Smooth muscle cell (in vitro differentiated cells): Measurements from ENCODE around the gene DGKD. TPM values are rescaled to one million over a fixed set of nuclear protein-coding genes. Genes with fewer than 3 reads are reported as not detected.

Experiments used
- DNase-seq: peaks from one replicate; lab custom pipeline; 2025; ENCODE audit not compliant: unreplicated experiment; lab: John Stamatoyannopoulos, UW
- H2AFZ ChIP-seq: fragments of 200-600 bp; sonication (generic); 2 replicates; pipeline ENCODE4 v1.6.0; 2016; ENCODE audit warnings: antibody characterized with exemption, low read depth, mild to moderate bottlenecking
- H3F3A ChIP-seq: fragments of 200-600 bp; sonication (generic); 2 replicates; pipeline ENCODE4 v1.6.0; 2017; ENCODE audit warnings: antibody characterized with exemption, low read depth
- H3K27ac ChIP-seq: fragments of 200-600 bp; sonication (generic); 2 replicates; pipeline ENCODE4 v1.5.1; 2016; ENCODE audit warnings: low read depth, mild to moderate bottlenecking
- H3K27me3 ChIP-seq: fragments of 200-600 bp; sonication (generic); 2 replicates; pipeline ENCODE4 v1.6.1; 2016; ENCODE audit warnings: low read depth, mild to moderate bottlenecking
- H3K36me3 ChIP-seq: fragments of 200-600 bp; sonication (generic); 2 replicates; pipeline ENCODE4 v1.5.1; 2016; ENCODE audit warnings: low read depth
- H3K4me1 ChIP-seq: fragments of 200-600 bp; sonication (generic); 2 replicates; pipeline ENCODE4 v1.5.1; 2016; ENCODE audit warnings: low read depth
- H3K4me2 ChIP-seq: fragments of 200-600 bp; sonication (generic); 2 replicates; pipeline ENCODE4 v1.6.0; 2016; ENCODE audit warnings: mild to moderate bottlenecking
- H3K4me3 ChIP-seq: fragments of 200-600 bp; sonication (generic); 2 replicates; pipeline ENCODE4 v1.5.1; 2016; ENCODE audit warnings: mild to moderate bottlenecking
- H3K79me2 ChIP-seq: fragments of 200-600 bp; sonication (generic); 2 replicates; pipeline ENCODE4 v1.6.0; 2016; ENCODE audit warnings: low read depth, mild to moderate bottlenecking
- H3K9ac ChIP-seq: fragments of 200-600 bp; sonication (generic); 2 replicates; pipeline ENCODE4 v1.6.0; 2016; ENCODE audit warnings: low read depth
- H3K9me3 ChIP-seq: fragments of 200-600 bp; sonication (generic); replicated peaks from 2 replicates; pipeline ENCODE4 v1.5.1; 2016; ENCODE audit warnings: low read depth
- H4K20me1 ChIP-seq: fragments of 200-600 bp; sonication (generic); 2 replicates; pipeline ENCODE4 v1.6.0; 2016; ENCODE audit warnings: low read depth
- CTCF ChIP-seq: fragments of 200-600 bp; sonication (generic); IDR thresholded peaks from 2 replicates; pipeline ENCODE4 v1.5.1; 2017; ENCODE audit warnings: borderline replicate concordance, mild to moderate bottlenecking, antibody characterized with exemption; ENCODE audit not compliant: insufficient read depth, poor library complexity, severe bottlenecking
- whole genome bisulfite sequencing: methylation state at CpG from one replicate; pipeline ENCODE4 v1.1.7; 2016; ENCODE audit warnings: low lambda C conversion rate; 5-methylcytosine and 5-hydroxymethylcytosine counted together
- polyA plus RNA-seq: library from polyadenylated mRNA; unstranded; fragments of >200 nt; fragmentation: Nextera tagmentation; extraction: Ambion mirVana; gene quantifications from 2 replicates; pipeline ENCODE4 v1.2.1, GENCODE V29; 2016
- total RNA-seq: library from RNA; depleted of rRNA; stranded (reverse); fragments of >200 nt; gene quantifications from 2 replicates; pipeline ENCODE4 v1.2.3, GENCODE V29; 2014

Gene DGKD
- total and polyA plus RNA-seq, 2 experiments from 2014 or later: 12.2 to 14.2 TPM

- no peaks in the 10 kb centered on the region for H3K36me3 ChIP-seq
- WGBS: 4% methylated on average over 4 of the region's 4 CpGs
- no peak overlapping the region for H2AFZ ChIP-seq
- H3K27ac ChIP-seq: peak overlapping the region; percentile 86
- no peaks in the 10 kb centered on the region for H3K27me3 ChIP-seq
- peak overlapping the region; percentile 75 for H3K4me2 ChIP-seq
- peaks cover 4% of the 10 kb centered on the region for H3K4me1 ChIP-seq
- peak overlapping the region; percentile 8 for H3K4me3 ChIP-seq
- TF ChIP-seq CTCF: no peak
- DNase-seq: no peak
- H3K9me3 ChIP-seq: no peaks in the 10 kb centered on the region
- peak overlapping the region; percentile 8 for H3K9ac ChIP-seq
- peaks cover 40% of the 10 kb centered on the region for H3F3A ChIP-seq
- H3K79me2 ChIP-seq: peaks cover 47% of the 10 kb centered on the region
- H4K20me1 ChIP-seq: peaks cover 31% of the 10 kb centered on the region
Observed at GRCh38 chr2:233360771-233361176, 6.5 kb downstream of the DGKD start.

GRCh38 chr2:233361297-233361696 is 7.0 kb downstream of the DGKD start:
- no peak for TF ChIP-seq CTCF
- Histone ChIP-seq H4K20me1 (peaks cover 25% of the 10 kb centered on the region), H3K36me3 (no peaks in the 10 kb centered on the region), H3K9ac (peak overlapping the region; percentile 8), H3K4me2 (peak overlapping the region; percentile 75), H3K9me3 (no peaks in the 10 kb centered on the region), H3K4me1 (no peaks in the 10 kb centered on the region), H2AFZ (no peak overlapping the region), H3K79me2 (peaks cover 50% of the 10 kb centered on the region), H3K27me3 (no peaks in the 10 kb centered on the region), H3K27ac (peak overlapping the region; percentile 86), H3K4me3 (no peak overlapping the region), H3F3A (peaks cover 35% of the 10 kb centered on the region)
- WGBS: 5% methylated on average over 7 of the region's 7 CpGs
- DNase-seq: no peak

GRCh38 chr2:233362742-233363141 is 8.4 kb downstream of the DGKD start:
- no peak for DNase-seq
- H3K36me3 ChIP-seq: no peaks in the 10 kb centered on the region
- peaks cover 13% of the 10 kb centered on the region for H4K20me1 ChIP-seq
- H3K4me1 ChIP-seq: no peaks in the 10 kb centered on the region
- H3K4me3 ChIP-seq: no peak overlapping the region
- H3F3A ChIP-seq: peaks cover 32% of the 10 kb centered on the region
- H3K27me3 ChIP-seq: no peaks in the 10 kb centered on the region
- no peak overlapping the region for H2AFZ ChIP-seq
- no peak overlapping the region for H3K27ac ChIP-seq
- no peak overlapping the region for H3K4me2 ChIP-seq
- peaks cover 58% of the 10 kb centered on the region for H3K79me2 ChIP-seq
- H3K9ac ChIP-seq: no peak overlapping the region
- WGBS: 75% methylated on average over 2 of the region's 2 CpGs
- H3K9me3 ChIP-seq: no peaks in the 10 kb centered on the region
- no peak for TF ChIP-seq CTCF

GRCh38 chr2:233363744-233364235 is 9.5 kb downstream of the DGKD start:
- no peaks in the 10 kb centered on the region for H3K4me1 ChIP-seq
- H3K9me3 ChIP-seq: no peaks in the 10 kb centered on the region
- peaks cover 19% of the 10 kb centered on the region for H4K20me1 ChIP-seq
- TF ChIP-seq CTCF: no peak
- H3K36me3 ChIP-seq: no peaks in the 10 kb centered on the region
- H3K27me3 ChIP-seq: no peaks in the 10 kb centered on the region
- no peak overlapping the region for H3K4me2 ChIP-seq
- no peak overlapping the region for H2AFZ ChIP-seq
- H3K4me3 ChIP-seq: no peak overlapping the region
- H3F3A ChIP-seq: peaks cover 25% of the 10 kb centered on the region
- no peak overlapping the region for H3K9ac ChIP-seq
- 99% methylated on average over 6 of the region's 6 CpGs for WGBS
- peaks cover 68% of the 10 kb centered on the region for H3K79me2 ChIP-seq
- H3K27ac ChIP-seq: no peak overlapping the region
- DNase-seq: no peak
